HepG2 (cell line): ENCODE data around the gene RECQL5. TPM values are rescaled to one million over a fixed set of nuclear protein-coding genes. Genes with fewer than 3 reads are reported as not detected.

Source experiments
- BRD4 ChIP-seq: sonication (generic); formaldehyde crosslinking; IDR thresholded peaks from 2 replicates; pipeline ENCODE4 v1.4.0; 2020; ENCODE audit warnings: missing genetic modification reagents
- GTF2F1 ChIP-seq: fragments of 150-350 bp; IDR thresholded peaks from 2 replicates; pipeline ENCODE4 v1.6.1; 2014; ENCODE audit warnings: low read length
- IKZF4 ChIP-seq: sonication (generic); formaldehyde crosslinking; IDR thresholded peaks from 2 replicates; pipeline ENCODE4 v1.5.1; 2020; ENCODE audit warnings: borderline replicate concordance, mild to moderate bottlenecking, low read depth, missing genetic modification reagents; ENCODE audit errors: not compliant biosample characterization
- MAF1 ChIP-seq: sonication (generic); formaldehyde crosslinking; IDR thresholded peaks from 2 replicates; pipeline ENCODE4 v1.5.0; 2020; ENCODE audit warnings: missing genetic modification reagents, borderline replicate concordance
- MAFK ChIP-seq, 2 experiments: IDR thresholded peaks in 1 of 2; conservative IDR thresholded peaks in 1 of 2; 2 replicates each; pipeline ENCODE4 v1.6.1; 2011; ENCODE audit warnings: improper control_type of control experiment in 2 of 2, low read length in 2 of 2
- MED1 ChIP-seq: sonication (generic); formaldehyde crosslinking; IDR thresholded peaks from 2 replicates; pipeline ENCODE4 v1.4.0; 2020; ENCODE audit warnings: missing genetic modification reagents
- PAWR ChIP-seq: sonication (generic); formaldehyde crosslinking; IDR thresholded peaks from 2 replicates; pipeline ENCODE4 v1.4.0; 2020; ENCODE audit warnings: missing genetic modification reagents, mild to moderate bottlenecking, borderline replicate concordance
- POGZ ChIP-seq: sonication (generic); formaldehyde crosslinking; IDR thresholded peaks from 2 replicates; pipeline ENCODE4 v1.4.0; 2020; ENCODE audit warnings: mild to moderate bottlenecking, missing genetic modification reagents
- SATB2 ChIP-seq: sonication (generic); formaldehyde crosslinking; IDR thresholded peaks from 2 replicates; pipeline ENCODE4 v1.5.0; 2020; ENCODE audit warnings: missing genetic modification reagents
- SNAI1 ChIP-seq: sonication (generic); formaldehyde crosslinking; IDR thresholded peaks from 2 replicates; pipeline ENCODE4 v1.5.0; 2020; ENCODE audit warnings: mild to moderate bottlenecking, missing genetic modification reagents, borderline replicate concordance
- STAT5B ChIP-seq: sonication (generic); formaldehyde crosslinking; IDR thresholded peaks from 2 replicates; pipeline ENCODE4 v1.4.0; 2020; ENCODE audit warnings: missing genetic modification reagents
- THAP11 ChIP-seq: IDR thresholded peaks from 2 replicates; pipeline ENCODE4 v1.6.1; 2016; ENCODE audit warnings: missing biosample characterization, missing genetic modification reagents
- TMF1 ChIP-seq: sonication (generic); formaldehyde crosslinking; IDR thresholded peaks from 2 replicates; pipeline ENCODE4 v1.8.1; 2022; ENCODE audit warnings: low read depth, missing genetic modification reagents
- TRIM24 ChIP-seq: sonication (generic); formaldehyde crosslinking; IDR thresholded peaks from 2 replicates; pipeline ENCODE4 v1.8.0; 2022; ENCODE audit warnings: mild to moderate bottlenecking, missing genetic modification reagents
- ZFX ChIP-seq: sonication (generic); formaldehyde crosslinking; IDR thresholded peaks from 2 replicates; pipeline ENCODE4 v1.4.0; 2020; ENCODE audit warnings: mild to moderate bottlenecking, low read depth, missing genetic modification reagents, moderate library complexity
- ZNF160 ChIP-seq: sonication (generic); formaldehyde crosslinking; IDR thresholded peaks from 2 replicates; pipeline ENCODE4 v1.8.0; 2022; ENCODE audit warnings: mild to moderate bottlenecking, inconsistent platforms, missing genetic modification reagents
- ZNF615 ChIP-seq: sonication (generic); formaldehyde crosslinking; IDR thresholded peaks from 2 replicates; pipeline ENCODE4 v1.5.0; 2020; ENCODE audit warnings: mild to moderate bottlenecking, missing genetic modification reagents, borderline replicate concordance
- ZNF792 ChIP-seq: IDR thresholded peaks from 2 replicates; pipeline ENCODE4 v1.6.1; 2016
- polyA plus RNA-seq, 8 experiments: library from polyadenylated mRNA; depleted of rRNA in 3 of 8; stranded (reverse) in 7 of 8; unstranded in 1 of 8; fragments of >200 nt; fragmentation: Illumina TruSeq in 4 of 8; extraction: Trizol in 4 of 8; gene quantifications; 2 replicates each; pipeline versions ENCODE4 v1.2.1 to v1.2.3, GENCODE V29; 2011 to 2016; ENCODE audit warnings: low read depth in 4 of 8, missing spikeins in 1 of 8, mixed read lengths in 1 of 8; ENCODE audit not compliant: insufficient read depth in 1 of 8
- total RNA-seq, 5 experiments: library from RNA; depleted of rRNA; stranded (reverse); fragments of >200 nt; fragmentation: Illumina TruSeq; extraction: Trizol; gene quantifications; 2 replicates each; pipeline ENCODE4 v1.2.3, GENCODE V29; 2016; ENCODE audit warnings: low read depth in 1 of 5
- TF ChIP-seq, protein P1 (sequence below): sonication (generic); formaldehyde crosslinking; IDR thresholded peaks from 2 replicates; pipeline ENCODE4 v1.8.0; 2022; ENCODE audit warnings: mild to moderate bottlenecking, missing genetic modification reagents, moderate library complexity
- TF ChIP-seq, protein P2 (sequence below): sonication (generic); formaldehyde crosslinking; IDR thresholded peaks from 2 replicates; pipeline ENCODE4 v1.5.0; 2020; ENCODE audit warnings: missing genetic modification reagents
- TF ChIP-seq, protein P3 (sequence below): sonication (generic); formaldehyde crosslinking; IDR thresholded peaks from 2 replicates; pipeline ENCODE4 v1.8.1; 2023; ENCODE audit warnings: mild to moderate bottlenecking, inconsistent platforms, moderate library complexity, missing genetic modification reagents, borderline replicate concordance
- TF ChIP-seq, protein P4 (sequence below): sonication (generic); formaldehyde crosslinking; IDR thresholded peaks from 2 replicates; pipeline ENCODE4 v1.5.0; 2020; ENCODE audit warnings: missing genetic modification reagents
- TF ChIP-seq, protein P5 (sequence below): sonication (generic); formaldehyde crosslinking; IDR thresholded peaks from 2 replicates; pipeline ENCODE4 v1.8.0; 2022; ENCODE audit warnings: mild to moderate bottlenecking, missing genetic modification reagents, borderline replicate concordance

The RECQL5 gene
- total and polyA plus RNA-seq, 2 of the 13 experiments (the other 11 are each of a cell fraction or from before 2014, with no cell fraction given): 27.7 to 32.0 TPM

DNA sequence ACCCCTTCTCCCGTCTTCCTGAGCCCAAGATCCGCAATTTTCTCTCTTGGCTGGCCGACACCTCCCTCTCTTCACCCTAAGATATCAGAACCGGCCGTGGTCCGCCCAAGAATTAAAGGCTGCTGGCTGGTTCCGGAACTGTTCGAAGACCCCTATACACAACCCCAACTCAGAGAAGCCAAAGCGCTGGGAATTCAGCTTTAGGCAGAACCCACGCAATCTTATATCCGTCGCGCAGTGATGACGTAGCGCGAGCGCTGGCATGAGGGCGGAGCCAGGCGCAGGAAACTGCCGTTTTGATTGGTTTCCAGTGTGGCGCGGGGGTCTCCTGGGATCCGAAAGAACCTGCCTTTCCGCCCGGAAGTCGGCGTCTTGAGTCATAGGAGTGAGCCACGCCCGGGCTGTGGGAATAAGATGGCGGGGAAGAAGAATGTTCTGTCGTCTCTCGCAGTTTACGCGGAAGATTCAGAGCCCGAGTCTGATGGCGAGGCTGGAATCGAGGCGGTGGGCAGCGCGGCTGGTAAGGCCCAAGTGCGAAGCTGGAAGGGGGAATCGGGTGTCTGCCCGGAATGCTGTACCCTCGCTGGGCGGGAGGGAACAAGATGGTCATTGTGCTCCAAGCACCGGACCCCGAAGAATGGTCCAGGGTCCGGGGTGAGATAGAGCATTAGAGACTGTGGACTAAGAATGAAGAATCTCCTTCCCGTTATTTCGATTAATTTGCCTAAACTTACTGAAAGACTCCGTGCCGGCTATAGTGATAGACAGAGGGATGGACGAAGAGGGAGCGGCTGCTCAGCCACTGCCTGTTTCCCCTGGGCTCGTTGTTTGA is at the start of gene RECQL5, which contains the start of gene SAP30BP (continued):
- TF ChIP-seq, protein P1, sequence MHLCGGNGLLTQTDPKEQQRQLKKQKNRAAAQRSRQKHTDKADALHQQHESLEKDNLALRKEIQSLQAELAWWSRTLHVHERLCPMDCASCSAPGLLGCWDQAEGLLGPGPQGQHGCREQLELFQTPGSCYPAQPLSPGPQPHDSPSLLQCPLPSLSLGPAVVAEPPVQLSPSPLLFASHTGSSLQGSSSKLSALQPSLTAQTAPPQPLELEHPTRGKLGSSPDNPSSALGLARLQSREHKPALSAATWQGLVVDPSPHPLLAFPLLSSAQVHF (CRISPR knock-in tag): no peak
- TF ChIP-seq IKZF4: no peak
- TF ChIP-seq ZNF615 (CRISPR knock-in tag): peak; percentile 81; the same call in 1 of the 2 replicates
- TF ChIP-seq GTF2F1: 0 out of 2 replicates have a peak, but pooled peaks have one; percentile 30
- TF ChIP-seq THAP11 (CRISPR knock-in tag): peak; percentile 96
- TF ChIP-seq STAT5B (CRISPR knock-in tag): no peak
- TF ChIP-seq, protein P2, sequence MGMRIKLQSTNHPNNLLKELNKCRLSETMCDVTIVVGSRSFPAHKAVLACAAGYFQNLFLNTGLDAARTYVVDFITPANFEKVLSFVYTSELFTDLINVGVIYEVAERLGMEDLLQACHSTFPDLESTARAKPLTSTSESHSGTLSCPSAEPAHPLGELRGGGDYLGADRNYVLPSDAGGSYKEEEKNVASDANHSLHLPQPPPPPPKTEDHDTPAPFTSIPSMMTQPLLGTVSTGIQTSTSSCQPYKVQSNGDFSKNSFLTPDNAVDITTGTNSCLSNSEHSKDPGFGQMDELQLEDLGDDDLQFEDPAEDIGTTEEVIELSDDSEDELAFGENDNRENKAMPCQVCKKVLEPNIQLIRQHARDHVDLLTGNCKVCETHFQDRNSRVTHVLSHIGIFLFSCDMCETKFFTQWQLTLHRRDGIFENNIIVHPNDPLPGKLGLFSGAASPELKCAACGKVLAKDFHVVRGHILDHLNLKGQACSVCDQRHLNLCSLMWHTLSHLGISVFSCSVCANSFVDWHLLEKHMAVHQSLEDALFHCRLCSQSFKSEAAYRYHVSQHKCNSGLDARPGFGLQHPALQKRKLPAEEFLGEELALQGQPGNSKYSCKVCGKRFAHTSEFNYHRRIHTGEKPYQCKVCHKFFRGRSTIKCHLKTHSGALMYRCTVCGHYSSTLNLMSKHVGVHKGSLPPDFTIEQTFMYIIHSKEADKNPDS (CRISPR knock-in tag): no peak; the same call in 1 of the 2 replicates
- peak; percentile 86 for TF ChIP-seq POGZ (CRISPR knock-in tag)
- TF ChIP-seq, protein P3, sequence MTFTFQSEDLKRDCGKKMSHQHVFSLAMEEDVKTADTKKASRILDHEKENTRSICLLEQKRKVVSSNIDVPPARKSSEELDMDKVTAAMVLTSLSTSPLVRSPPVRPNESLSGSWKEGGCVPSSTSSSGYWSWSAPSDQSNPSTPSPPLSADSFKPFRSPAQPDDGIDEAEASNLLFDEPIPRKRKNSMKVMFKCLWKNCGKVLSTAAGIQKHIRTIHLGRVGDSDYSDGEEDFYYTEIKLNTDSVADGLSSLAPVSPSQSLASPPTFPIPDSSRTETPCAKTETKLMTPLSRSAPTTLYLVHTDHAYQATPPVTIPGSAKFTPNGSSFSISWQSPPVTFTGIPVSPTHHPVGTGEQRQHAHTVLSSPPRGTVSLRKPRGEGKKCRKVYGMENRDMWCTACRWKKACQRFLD (CRISPR knock-in tag): no peak
- TF ChIP-seq ZNF792: peak; percentile 33; the same call in 1 of the 2 replicates
- TF ChIP-seq PAWR: no peak
- TF ChIP-seq TMF1: no peak
- no peak for TF ChIP-seq BRD4 (CRISPR knock-in tag)
- 0 out of 4 replicates have a peak, but pooled peaks of 1 of the 2 experiments have one; percentile 4 for TF ChIP-seq MAFK (conservative IDR thresholded peaks at IDR 0.05 in 1 of 2, IDR thresholded peaks at IDR 0.05 in 1 of 2; ENCODE audit: low read length in 2 of 2)
- no peak for TF ChIP-seq TRIM24 (CRISPR knock-in tag)
- no peak; the same call in 1 of the 2 replicates for TF ChIP-seq SNAI1 (CRISPR knock-in tag)
- TF ChIP-seq ZNF160 (CRISPR knock-in tag): no peak
- TF ChIP-seq MED1 (CRISPR knock-in tag): peak; percentile 53; the same call in 1 of the 2 replicates
- TF ChIP-seq SATB2 (CRISPR knock-in tag): no peak
- TF ChIP-seq, protein P4, sequence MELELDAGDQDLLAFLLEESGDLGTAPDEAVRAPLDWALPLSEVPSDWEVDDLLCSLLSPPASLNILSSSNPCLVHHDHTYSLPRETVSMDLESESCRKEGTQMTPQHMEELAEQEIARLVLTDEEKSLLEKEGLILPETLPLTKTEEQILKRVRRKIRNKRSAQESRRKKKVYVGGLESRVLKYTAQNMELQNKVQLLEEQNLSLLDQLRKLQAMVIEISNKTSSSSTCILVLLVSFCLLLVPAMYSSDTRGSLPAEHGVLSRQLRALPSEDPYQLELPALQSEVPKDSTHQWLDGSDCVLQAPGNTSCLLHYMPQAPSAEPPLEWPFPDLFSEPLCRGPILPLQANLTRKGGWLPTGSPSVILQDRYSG: no peak
- no peak for TF ChIP-seq MAF1 (CRISPR knock-in tag)
- TF ChIP-seq, protein P5, sequence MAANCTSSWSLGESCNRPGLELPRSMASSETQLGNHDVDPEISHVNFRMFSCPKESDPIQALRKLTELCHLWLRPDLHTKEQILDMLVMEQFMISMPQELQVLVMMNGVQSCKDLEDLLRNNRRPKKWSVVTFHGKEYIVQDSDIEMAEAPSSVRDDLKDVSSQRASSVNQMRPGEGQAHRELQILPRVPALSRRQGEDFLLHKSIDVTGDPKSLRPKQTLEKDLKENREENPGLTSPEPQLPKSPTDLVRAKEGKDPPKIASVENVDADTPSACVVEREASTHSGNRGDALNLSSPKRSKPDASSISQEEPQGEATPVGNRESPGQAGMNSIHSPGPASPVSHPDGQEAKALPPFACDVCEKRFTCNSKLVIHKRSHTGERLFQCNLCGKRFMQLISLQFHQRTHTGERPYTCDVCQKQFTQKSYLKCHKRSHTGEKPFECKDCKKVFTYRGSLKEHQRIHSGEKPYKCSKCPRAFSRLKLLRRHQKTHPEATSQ (CRISPR knock-in tag): no peak
- TF ChIP-seq ZFX (CRISPR knock-in tag): peak; percentile 65
